Hematopoietic multipotent progenitor cell treated with erythropoietin and hydrocortisone succinate and interleukin-3 and kit ligand, for 6 days (in vitro differentiated cells): Measurements from ENCODE around the gene TBC1D22A.
A peak's percentile ranks its signal among the peaks of the same experiment; 100 is the strongest.
"Not testable (repeated sequence)": the region's sequence is repeated elsewhere in the genome, so short reads cannot be mapped to it uniquely, and the experiment has no call there.

Source experiments
- DNase-seq: peaks from one replicate; pipeline ENCODE4 v3.0.0-alpha.2; 2015

TBC1D22A gene

GRCh38 chr22:47041271-47042115 is 279.0 kb downstream of the TBC1D22A start:
- DNase-seq, result peak; percentile 7

- no peak for DNase-seq
These were observed 279.8 kb downstream of the TBC1D22A start for GRCh38 chr22:47042116-47042825.

DNA sequence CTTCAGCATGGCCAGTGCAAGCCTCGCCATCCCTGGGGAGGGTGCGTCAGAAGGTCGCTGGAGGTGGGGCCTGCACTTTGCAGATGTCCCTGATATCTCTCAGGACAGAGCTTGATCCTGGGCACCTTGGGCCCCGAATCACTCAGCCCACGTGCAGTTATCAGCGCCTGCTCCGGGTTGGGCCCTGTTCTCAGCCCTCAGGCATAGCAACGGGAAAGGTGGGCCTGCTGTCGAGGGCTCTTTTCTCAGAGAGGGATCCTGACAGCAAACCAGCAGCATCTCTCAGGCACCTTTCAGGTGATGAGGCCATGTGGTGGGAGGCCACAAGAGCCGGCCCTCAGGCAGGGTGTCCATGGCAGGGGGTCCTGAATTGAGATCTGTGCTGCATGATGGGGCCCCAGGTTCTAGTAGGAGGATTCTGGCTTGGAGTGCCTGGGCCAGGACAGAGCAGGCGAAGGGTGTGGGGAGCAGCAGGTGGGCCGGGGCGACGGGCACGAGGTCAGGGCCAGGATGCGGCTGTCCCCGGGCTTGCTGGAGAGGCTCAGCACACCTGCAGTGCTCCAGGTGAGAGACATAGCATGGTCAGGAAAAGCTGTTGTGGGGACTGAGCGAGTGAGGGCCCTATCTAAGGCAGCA is 280.5 kb downstream of the TBC1D22A start:
- peak; percentile 5 for DNase-seq

GRCh38 chr22:47043835-47044721 is 281.6 kb downstream of the TBC1D22A start:
- DNase-seq, result peak; percentile 47

- no peak for DNase-seq
These were observed 282.5 kb downstream of the TBC1D22A start for GRCh38 chr22:47044722-47045535.

DNA sequence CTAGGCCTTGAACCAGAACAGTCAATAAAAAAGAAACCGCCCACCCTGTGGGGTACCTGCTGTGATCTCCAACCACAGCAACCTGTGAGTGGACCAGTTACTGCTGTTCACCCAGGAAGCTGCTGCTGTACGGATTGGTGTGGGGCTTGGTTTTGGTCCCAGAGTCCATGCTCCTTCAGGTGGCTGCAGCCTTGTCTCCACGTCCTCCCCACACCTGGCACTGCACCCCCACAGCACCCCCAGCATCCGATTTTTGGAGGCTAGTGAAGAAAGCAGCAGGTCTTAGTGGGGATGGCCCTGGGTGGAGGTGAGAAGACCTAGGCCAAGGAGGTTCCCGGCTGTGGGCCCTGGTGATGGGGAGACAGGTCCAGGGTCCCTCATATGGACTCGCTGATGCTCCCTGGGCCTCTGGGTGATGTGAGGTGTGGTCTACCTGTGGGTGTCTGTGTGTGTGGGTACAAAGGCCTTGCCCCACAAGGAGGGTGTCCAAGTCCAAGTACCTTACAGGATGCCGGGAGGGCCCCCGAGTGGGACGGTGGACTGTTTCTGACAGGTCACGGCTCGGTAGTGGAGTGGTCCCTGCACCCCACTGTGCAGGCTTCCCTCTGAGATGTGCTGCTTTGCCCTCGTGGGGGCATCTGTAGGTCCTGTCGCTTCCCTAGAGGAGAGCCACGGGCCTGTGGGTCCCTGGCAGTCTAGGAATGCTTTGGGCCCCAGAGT is 283.4 kb downstream of the TBC1D22A start:
- DNase-seq, result no peak

DNA sequence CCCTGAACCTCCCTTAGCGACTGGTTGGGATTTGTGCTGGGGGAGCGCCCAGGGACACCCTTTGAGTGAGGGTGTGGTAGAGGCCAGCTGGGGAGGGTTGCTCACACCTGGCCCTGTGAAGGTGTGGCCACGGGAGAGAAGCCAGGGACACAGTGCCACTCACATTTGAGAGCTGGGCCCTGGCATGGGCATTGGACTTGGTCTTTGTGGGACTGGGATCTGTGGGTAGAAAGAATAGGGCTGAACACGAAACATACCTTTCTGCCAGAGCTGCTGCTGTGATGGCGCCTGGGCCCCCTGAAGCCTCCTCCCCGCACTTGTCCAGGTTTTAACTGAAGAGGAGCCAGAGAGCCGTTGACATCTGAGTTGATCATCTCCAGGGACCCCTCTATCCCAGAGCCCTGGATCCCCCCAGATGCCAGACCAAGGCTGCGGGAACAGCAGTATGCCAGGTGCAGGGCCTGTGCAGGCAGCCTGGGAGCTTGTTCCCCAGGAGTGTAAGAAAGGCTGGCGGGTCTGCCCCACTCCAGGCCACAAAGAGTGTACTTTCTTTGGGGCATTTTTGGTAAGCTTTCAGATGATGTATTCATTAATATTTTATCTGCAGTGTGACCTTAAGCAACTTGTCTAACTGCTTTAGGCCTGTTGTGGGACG is 284.1 kb downstream of the TBC1D22A start:
- no peak for DNase-seq

DNA sequence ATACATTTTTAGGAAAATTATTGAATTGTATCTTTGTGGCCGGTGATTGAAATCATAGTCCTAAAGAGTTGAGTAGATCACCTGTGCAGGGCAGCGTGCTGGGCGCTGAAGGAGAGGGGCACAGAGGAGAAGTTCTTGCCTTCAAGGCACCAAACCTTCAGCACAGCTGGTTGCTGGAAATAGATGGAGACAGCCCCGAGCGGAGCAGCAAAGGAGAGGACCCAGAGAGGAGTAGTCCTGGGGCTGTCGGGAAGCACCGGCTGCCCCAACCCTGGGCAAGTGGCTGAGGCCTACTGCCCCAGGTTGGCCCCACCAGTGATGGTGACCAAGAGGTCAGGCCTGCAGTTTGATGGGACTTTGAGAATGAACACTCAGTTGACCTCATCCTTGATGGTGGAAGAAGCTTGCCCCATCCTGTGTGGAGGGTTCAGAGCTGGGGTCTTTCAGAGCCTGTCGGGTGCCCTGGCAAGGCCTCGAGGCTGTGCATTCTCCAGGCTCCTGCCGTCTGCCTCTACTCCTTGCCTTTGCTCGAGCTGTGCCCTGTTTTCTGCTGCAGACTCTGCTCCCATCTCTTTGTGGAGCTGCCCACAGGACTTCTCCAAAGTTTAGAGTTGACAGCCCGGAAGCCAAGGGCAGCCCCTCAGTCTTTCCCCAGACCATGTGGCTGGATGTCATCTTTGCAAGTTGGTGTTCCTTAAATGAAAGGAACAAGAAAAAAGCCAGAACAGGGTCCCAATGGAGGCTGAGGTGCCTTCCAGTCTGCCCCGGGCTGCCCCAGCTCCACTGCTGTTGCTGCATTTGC is 285.1 kb downstream of the TBC1D22A start:
- DNase-seq, result no peak

DNA sequence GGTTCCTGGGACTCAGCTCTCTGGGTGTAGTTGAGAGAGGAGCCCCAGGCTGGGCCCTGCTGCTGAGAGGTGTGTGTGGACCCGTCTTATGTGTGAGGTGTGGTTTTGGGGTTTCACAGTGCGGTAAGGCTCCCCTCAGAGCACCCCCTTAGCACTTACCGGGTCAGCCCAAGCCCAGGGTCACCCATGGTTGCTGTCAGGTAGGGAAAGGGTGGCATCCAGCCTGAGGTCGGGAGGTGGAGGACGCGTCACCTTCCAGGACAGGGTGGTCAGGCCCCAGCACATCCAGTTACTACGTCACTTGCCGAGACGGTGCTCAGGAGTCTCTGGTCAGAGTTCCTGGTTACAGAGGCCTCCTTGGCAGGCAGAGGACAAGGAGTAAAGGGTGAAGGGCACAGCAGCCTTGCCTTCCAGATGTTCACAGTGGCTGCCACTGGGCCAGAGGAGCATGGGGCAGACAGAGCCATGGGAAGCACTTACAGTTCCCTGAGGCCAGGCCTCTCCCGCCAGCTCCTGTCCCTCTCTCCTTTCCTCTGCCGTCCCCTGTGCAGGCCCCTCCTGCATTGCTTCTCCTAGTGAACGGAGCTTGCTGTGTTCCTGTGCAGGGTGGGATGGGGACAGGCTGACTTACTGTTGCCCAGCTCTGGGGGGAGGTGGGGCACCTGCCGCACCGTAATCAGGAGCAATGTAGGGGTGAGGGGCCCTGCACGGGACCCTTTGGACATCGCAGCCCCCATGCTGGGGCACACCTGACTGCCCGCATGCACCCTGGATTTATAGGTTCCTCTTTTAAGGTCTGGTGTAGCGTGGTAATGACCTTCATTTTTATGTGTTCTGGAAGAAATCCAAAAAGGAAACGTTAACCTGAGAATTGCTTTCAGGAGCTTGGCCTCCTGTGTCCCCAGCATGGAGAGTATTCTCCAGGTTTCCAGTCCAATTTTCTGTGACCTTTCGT is 285.9 kb downstream of the TBC1D22A start:
- DNase-seq, result no peak

DNA sequence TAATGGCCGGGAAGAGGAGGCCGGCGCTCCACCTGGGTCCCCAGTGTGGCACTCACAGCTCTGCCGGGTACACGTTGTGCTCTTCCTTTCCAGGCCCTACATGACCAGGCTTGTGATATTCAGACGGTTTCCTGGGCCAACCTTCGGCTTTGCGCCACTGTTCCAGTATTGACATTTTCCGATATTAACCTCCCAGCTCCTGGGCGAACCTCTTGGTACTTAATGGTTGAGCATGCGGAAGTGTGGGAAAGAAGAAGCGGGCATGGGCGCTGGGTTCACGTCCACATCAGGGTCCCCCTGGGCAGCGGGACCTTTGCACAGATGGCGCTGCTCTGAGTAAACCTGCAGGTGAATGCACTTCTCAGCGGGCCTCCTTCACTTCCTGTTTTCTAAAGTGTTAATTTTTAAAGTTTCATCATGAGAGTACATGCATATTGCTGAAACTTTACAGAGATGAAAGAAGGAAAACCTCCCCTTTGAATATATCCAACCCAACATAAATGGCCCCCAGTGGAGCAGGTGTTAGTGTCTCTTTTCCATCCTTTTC is 286.7 kb downstream of the TBC1D22A start:
- DNase-seq, result no peak

GRCh38 chr22:47049736-47050400 is 287.4 kb downstream of the TBC1D22A start:
- not testable (repeated sequence) for DNase-seq

- DNase-seq, result no peak
These were observed 288.1 kb downstream of the TBC1D22A start for GRCh38 chr22:47050401-47051051.

DNA sequence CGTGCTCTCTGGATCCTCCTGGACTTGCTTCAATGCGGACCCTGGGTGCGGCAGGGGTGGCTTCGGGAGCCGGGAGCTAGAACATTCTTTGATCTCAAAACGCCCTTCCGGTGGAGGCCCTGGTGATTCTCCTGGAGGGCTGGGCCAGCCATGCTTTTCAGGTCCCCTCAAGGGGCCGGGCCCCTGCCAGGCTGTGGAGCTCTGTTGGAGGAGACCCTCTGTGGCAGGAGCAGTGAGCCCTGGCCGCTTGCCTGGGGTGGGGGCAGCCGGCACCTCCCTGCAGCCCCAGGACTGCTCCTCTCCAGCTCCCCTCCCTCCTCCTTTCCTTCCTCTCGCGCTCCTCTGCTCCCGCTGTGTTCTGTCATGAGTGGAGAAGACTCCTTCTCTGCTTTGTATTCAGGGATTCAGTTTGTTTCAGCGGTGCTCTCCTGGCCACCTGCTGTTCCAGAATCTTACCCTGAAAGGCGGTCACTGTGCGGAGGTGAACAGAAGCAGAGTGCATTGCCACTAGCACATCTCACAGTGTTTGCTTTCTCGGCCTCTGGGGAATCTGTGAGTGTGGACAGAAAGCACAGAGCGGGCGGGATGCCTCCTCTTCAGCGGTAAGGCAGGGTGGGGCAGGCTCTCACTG is 289.1 kb downstream of the TBC1D22A start:
- DNase-seq, result no peak

DNA sequence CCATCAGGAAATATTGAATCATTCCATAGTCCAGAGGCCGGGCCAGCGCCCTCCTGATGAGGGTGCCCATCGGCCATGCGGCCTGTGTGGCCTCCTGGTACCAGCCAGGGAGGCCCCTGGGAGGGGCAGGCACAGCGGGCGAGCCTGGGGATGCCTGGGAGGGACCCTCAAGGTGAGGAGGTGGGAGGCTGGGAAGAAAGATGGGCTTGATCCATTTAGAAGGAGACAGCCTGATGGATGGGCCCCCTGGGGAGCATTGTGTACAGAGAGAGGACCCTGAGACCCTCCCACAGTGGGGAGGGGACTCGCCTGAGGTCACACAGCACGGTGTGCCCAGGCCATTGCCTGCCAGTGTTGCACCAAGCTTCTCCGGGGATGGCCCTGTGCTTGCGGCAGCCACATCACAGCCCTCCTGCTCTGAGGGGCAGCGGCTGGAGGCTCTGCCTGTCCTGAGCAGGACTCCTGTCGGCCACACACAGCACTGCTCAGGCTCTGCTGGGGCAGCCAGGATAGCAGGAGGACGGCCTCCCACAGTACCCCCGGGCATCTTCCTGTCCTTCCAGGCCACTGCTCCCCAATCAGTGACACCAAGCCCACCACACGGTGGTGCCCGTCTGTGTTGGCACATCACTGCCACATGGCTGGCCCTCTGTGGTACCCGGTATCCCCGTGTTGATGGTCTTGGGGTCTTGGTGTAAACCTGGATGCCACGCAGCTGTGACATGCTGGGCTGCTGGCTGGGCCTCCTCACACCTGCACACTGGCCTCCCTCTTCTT is 290.0 kb downstream of the TBC1D22A start:
- DNase-seq, result no peak

DNA sequence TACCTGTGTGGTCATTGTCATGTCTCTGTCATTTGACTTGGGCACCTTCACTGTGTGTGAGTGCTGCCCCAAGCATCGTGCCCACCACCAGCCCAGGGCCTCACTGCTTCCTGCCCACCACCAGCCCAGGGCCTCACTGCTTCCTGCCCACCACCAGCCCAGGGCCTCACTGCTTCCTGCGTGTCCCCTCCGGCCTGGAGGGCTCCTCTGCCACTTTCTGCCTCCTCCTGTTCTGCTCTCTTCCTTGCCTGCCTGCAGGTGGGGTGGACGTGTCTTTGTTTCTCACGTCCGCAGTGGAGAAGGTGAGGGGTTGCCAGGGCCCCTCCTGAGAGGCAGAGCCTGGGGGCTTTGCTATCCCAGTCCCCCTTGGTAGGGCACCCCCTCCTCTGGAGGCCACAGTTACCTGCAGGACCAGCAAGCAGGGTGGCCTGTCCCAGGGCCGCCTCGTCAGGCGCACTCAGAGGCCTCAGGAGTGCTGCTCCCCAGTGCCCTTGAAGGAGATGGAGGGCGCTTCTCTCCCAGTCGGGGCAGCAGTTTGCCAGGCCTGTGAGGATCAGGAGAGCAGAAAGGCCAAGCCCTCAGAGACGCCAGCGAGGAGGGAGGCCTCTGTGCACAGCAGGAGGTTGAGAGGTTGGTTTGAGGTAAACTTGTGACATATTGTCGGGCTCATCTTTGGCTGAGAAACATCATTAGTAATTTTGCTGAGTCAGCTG is 290.7 kb downstream of the TBC1D22A start:
- no peak for DNase-seq
